GM19372 (cell line): ENCODE measurements around the gene SBK2.
"Not testable (repeated sequence)": the region's sequence is repeated elsewhere in the genome, so short reads cannot be mapped to it uniquely, and the experiment has no call there.

Experiments used
- ATAC-seq: cut with Tn5 transposase; IDR thresholded peaks from one replicate; pipeline ENCODE4 v1.9.1; 2021; ENCODE audit warnings: mild to moderate bottlenecking, low read depth, moderate library complexity; ENCODE audit not compliant: unreplicated experiment

The SBK2 gene

GRCh38 chr19:55503502-55504251, 33.3 kb downstream of the SBK2 start:
- peak; percentile 88 for ATAC-seq

GRCh38 chr19:55503157-55503501, 33.8 kb downstream of the SBK2 start:
- no peak for ATAC-seq

- no peak for ATAC-seq
Observed at GRCh38 chr19:55502197-55502952, 34.6 kb downstream of the SBK2 start.

- ATAC-seq: no peak
Observed at GRCh38 chr19:55500368-55500952, 36.5 kb downstream of the SBK2 start.

- ATAC-seq: no peak
Observed at GRCh38 chr19:55498246-55498840, 38.6 kb downstream of the SBK2 start.

GRCh38 chr19:55497763-55498162, 39.2 kb downstream of the SBK2 start:
- no peak for ATAC-seq

- not testable (repeated sequence) for ATAC-seq
Observed at GRCh38 chr19:55496820-55497219, 40.1 kb downstream of the SBK2 start.

GRCh38 chr19:55495646-55496349, 41.1 kb downstream of the SBK2 start:
- ATAC-seq: no peak

GRCh38 chr19:55494172-55494761, 42.7 kb downstream of the SBK2 start:
- ATAC-seq: no peak

- no peak for ATAC-seq
Observed at GRCh38 chr19:55493645-55494171, 43.2 kb downstream of the SBK2 start.

- no peak for ATAC-seq
Observed at GRCh38 chr19:55493052-55493644, 43.8 kb downstream of the SBK2 start.

- no peak for ATAC-seq
Observed at GRCh38 chr19:55492362-55492944, 44.5 kb downstream of the SBK2 start.

GRCh38 chr19:55491546-55492360, 45.2 kb downstream of the SBK2 start:
- no peak for ATAC-seq

GRCh38 chr19:55490478-55491432, 46.2 kb downstream of the SBK2 start:
- no peak for ATAC-seq

GRCh38 chr19:55489711-55490477, 47.0 kb downstream of the SBK2 start:
- no peak for ATAC-seq

GRCh38 chr19:55488986-55489710, 47.8 kb downstream of the SBK2 start:
- no peak for ATAC-seq
